ACHN (cell line): ENCODE measurements around the gene TBL1XR1.
A peak's percentile ranks its signal among the peaks of the same experiment; 100 is the strongest.
"Not testable (repeated sequence)": the region's sequence is repeated elsewhere in the genome, so short reads cannot be mapped to it uniquely, and the experiment has no call there.

ENCODE experiments used
- DNase-seq: peaks from one replicate; pipeline ENCODE4 v3.0.0-alpha.2; 2015
- in situ Hi-C: cut with HindIII; loops from 2 replicates; pipeline ENCODE4 v1.10.0; 2017; ENCODE audit warnings: low sequenced_read_pairs, low pct_ligation_motif_present, low pct_unique_long_range_greater_than_20kb

The TBL1XR1 gene

DNA sequence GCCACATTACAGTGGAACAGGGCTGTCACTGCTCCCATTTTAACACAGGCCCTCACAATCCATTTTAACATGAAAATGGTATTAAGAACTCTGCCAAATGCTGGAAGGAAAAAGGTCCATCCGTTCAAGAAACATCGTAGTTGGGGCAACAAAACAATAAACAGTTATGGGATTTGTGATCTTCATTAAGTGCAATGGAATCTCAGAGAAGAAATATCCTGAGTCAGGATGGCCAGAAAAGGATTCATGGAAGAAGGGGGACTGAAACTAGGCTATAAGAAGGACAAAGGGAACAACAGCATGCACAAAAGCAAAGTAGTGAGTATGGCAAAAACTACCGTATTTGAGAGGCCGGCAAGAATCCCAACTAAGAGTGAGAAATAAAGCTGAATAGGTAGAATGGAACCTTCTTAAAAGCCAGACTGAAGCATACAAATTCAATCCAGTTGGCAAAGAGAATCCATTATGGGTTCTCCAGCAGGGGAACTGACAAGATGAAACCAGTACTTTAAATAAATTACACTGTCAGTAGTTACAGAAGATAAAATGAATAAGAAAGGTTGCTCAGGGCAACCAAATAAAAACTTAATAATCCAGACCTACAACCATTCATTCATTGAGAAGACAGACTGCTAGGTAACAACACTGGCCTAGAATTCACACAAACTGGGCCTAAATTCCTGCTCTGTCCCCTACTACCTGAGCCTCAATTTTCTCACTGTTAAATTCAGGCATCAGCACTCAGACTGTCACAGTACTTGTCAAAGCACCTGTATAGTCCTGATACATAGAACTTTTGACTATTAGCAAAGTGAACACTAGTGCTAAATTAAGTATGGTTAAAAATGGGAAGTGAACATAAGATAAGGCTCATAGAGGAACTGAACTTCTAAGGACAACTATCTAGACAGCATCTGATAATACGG, 6.3 kb downstream of the TBL1XR1 start:
- in situ Hi-C loops = no loop called here

GRCh38 chr3:177190184-177190583, 7.1 kb downstream of the TBL1XR1 start:
- in situ Hi-C loops, DNase-seq: not testable (repeated sequence)

More for the DNA sequence above, 6.3 kb downstream of the TBL1XR1 start:
- DNase-seq = no peak

- DNase-seq, in situ Hi-C loops: not testable (repeated sequence)
Observed at GRCh38 chr3:177188325-177188724, 9.0 kb downstream of the TBL1XR1 start.

DNA sequence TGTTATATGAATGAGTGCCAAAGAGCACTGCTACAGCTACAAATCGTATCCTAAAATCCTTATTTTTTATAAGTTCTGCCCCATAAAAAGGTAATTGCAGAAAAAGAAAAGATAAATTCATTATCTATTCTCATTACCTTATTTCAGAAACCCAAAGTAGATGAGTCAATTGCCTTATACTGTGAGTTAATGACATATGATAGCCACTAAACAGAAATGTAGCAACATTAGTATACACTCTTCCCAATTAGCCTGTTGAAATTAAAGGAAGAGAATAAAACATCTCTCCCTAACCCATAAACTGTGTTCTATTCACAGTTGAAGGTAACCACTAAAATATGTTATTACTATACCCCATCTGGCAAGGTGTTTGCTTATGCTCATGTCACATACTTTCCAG, 11.0 kb downstream of the TBL1XR1 start:
- DNase-seq = no peak
- in situ Hi-C loops = no loop called here

GRCh38 chr3:177185035-177185574, 12.2 kb downstream of the TBL1XR1 start:
- no peak for DNase-seq

GRCh38 chr3:177184602-177185001, 12.7 kb downstream of the TBL1XR1 start:
- in situ Hi-C loops = not testable (repeated sequence)
- peak; percentile 19 for DNase-seq

More at GRCh38 chr3:177185035-177185574, 12.2 kb downstream of the TBL1XR1 start:
- in situ Hi-C loops = no loop called here

DNA sequence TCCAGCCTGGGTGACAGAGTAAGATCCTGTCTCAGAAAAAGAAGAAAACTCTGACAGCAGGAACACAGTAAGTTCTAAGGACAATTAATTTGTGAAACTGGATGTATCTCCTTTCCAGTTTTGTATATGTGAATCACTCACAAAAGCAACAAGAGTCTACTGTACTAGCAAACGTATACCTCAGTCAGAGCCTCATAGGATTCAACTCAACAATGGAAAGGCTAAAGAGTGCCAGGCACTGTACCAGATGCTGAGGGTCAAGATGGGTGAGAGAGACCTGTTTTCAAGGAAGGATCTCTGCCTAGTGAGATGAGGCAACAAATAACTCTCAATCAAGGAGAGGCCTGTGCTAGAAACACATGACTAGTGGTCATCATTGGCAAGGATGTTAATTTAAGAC, 14.9 kb downstream of the TBL1XR1 start:
- DNase-seq = no peak
- in situ Hi-C loops = no loop called here

DNA sequence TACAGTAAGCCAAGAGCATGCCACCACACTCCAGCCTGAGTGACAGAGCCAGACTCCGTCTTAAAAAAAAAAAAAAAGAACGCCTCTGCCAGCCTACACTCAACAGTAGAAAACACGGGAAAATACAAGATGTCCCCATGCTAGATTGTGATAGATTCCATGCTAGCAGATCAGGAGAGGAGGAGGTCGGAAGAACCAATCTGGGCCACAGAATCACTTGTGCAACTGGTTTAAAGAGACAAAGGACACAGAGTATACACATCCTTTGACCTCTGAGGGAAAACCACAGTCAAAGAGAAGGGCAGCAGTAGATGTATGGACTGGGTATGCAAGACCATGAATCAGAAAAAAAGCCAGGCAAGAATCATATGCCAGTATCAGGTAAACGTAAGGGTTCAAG, 15.9 kb downstream of the TBL1XR1 start:
- no peak for DNase-seq
- in situ Hi-C loops = no loop called here

GRCh38 chr3:177180506-177180905, 16.8 kb downstream of the TBL1XR1 start:
- no peak for DNase-seq
- in situ Hi-C loops = no loop called here

GRCh38 chr3:177179281-177180067, 17.8 kb downstream of the TBL1XR1 start:
- in situ Hi-C loops = no loop called here
- DNase-seq = no peak

DNA sequence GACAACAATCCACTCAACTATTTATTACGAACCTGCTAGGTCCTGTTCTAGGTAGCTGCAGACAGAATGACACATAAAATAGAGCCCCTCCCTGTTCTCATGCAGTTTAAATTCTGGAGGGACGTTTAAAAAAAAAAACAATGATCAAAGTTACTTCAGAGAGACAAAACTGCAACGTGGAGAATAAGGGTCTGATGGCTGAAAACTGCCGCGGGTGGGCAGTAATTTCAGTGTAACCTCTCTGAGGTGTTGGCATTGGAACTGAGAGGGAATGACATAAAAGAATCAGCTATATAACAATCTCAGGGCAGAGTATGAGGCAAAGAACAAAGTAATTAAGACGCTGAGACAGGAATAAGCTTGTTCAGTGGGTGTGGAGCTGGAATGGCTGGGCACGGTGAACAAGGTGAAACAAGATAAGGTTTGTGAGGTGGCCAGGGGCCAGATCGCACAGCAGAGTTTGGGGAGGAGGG, 19.5 kb downstream of the TBL1XR1 start:
- in situ Hi-C loops = no loop called here
- DNase-seq = no peak

GRCh38 chr3:177174607-177175170, 22.6 kb downstream of the TBL1XR1 start:
- DNase-seq = no peak
- in situ Hi-C loops = no loop called here

DNA sequence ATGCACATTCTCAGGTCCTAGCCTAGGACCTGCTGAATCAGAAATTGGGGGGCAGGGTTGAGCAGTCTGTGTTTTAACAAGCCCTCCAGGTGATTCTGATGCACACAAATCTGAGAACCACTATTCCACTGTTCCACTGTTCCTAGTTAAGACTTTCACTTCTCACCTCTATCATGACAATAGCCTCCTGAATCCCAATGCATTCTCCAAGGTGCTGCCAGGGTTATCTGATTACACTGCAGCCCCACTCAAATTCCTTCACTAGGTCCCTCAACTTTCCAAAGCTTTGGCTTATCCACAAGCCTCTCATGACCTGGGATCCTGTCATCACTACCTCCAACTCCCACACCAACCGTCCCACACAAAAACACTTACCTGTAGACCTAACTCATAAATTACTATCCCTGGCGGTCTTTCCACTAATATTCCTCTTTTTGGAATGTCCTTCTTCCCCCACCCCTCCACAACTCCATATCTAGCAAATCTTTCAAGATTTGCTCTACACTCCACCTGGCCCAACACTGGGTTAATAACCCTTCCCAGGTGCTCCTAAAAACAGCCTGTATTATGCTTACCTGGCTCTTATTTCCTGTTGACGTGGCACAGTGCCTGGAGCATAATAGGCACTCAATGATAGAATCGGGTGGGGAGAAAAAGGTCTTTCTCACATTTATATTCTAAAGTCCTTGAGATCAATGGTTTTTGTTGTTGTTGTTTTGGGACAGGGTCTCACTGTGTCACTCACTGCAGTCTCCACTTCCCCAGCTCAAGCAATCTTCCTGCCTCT, 27.2 kb downstream of the TBL1XR1 start:
- in situ Hi-C loops = no loop called here
- no peak for DNase-seq

DNA sequence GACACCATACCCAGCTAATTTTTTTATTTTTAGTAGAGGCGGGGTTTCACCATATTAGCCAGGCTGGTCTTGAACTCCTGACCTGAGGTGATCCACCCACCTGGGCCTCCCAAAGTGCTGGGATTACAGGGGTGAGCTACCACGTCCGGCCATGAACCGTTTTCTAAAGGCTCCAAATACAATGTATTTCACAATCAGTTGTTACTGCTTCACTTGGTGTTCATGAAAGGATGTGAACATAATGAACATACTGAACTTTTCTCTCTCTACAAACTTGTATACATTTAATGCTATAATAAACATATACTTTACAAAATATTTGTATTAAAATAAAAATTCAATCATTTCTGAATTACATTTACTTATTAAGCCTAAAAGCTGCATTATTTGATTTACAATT, 28.9 kb downstream of the TBL1XR1 start:
- in situ Hi-C loops = no loop called here
- no peak for DNase-seq

GRCh38 chr3:177162742-177163141, 34.5 kb downstream of the TBL1XR1 start:
- no peak for DNase-seq
- in situ Hi-C loops = no loop called here

DNA sequence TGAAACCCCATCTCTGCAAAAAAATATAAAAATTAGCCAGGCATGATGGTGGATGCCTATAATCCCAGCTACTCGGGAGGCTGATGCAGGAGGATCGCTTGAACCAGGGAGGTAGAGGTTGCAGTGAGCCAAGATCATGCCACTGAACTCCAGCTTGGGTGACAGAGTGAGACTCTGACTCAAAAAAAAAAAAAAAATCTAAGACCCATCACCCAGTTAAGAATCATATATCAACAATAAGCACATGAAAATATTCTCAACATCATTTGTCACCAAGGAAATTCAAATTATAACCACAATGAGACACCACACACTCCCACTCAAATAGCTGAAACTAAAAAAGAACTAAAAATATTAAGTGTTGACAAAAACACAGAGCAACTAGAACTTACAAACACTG, 35.7 kb downstream of the TBL1XR1 start:
- DNase-seq, in situ Hi-C loops: not testable (repeated sequence)

- DNase-seq = no peak
- in situ Hi-C loops = no loop called here
Observed at GRCh38 chr3:177158461-177158860, 38.8 kb downstream of the TBL1XR1 start.

- no peak for DNase-seq
- in situ Hi-C loops = no loop called here
Observed at GRCh38 chr3:177157492-177157891, 39.8 kb downstream of the TBL1XR1 start.
